Neural progenitor cell (in vitro differentiated cells): Measurements from ENCODE around the gene EID3. TPM values are rescaled to one million over a fixed set of nuclear protein-coding genes. Genes with fewer than 3 reads are reported as not detected.

ENCODE experiments used
- DNase-seq: peaks from one replicate; pipeline ENCODE4 v3.0.0-alpha.2; 2016; ENCODE audit warnings: low spot score
- H2AFZ ChIP-seq: fragments of 200-600 bp; sonication (generic); replicated peaks from 2 replicates; pipeline ENCODE4 v1.6.1; 2016; ENCODE audit warnings: antibody characterized with exemption
- H3F3A ChIP-seq: fragments of 200-600 bp; sonication (generic); 2 replicates; pipeline ENCODE4 v1.6.1; 2016; ENCODE audit warnings: antibody characterized with exemption, low read depth
- H3K27ac ChIP-seq: fragments of 200-600 bp; sonication (generic); 2 replicates; pipeline ENCODE4 v1.5.1; 2016; ENCODE audit warnings: mild to moderate bottlenecking
- H3K27me3 ChIP-seq: fragments of 200-600 bp; sonication (generic); 2 replicates; pipeline ENCODE4 v1.6.1; 2016; ENCODE audit warnings: mild to moderate bottlenecking, moderate library complexity
- H3K36me3 ChIP-seq: fragments of 200-600 bp; sonication (generic); 2 replicates; pipeline ENCODE4 v1.5.1; 2016
- H3K4me1 ChIP-seq: fragments of 200-600 bp; sonication (generic); 2 replicates; pipeline ENCODE4 v1.6.1; 2016; ENCODE audit warnings: mixed run types
- H3K4me2 ChIP-seq: fragments of 200-600 bp; sonication (generic); 2 replicates; pipeline ENCODE4 v1.6.1; 2016
- H3K4me3 ChIP-seq: fragments of 200-600 bp; sonication (generic); 2 replicates; pipeline ENCODE4 v1.5.1; 2016
- H3K79me2 ChIP-seq: fragments of 200-600 bp; sonication (generic); 2 replicates; pipeline ENCODE4 v1.6.1; 2016; ENCODE audit warnings: low read depth
- H3K9ac ChIP-seq: fragments of 200-600 bp; sonication (generic); 2 replicates; pipeline ENCODE4 v1.6.1; 2016
- H3K9me3 ChIP-seq: fragments of 200-600 bp; sonication (generic); 2 replicates; pipeline ENCODE4 v1.5.1; 2016; ENCODE audit warnings: low read depth
- H4K20me1 ChIP-seq: fragments of 200-600 bp; sonication (generic); 2 replicates; pipeline ENCODE4 v1.6.1; 2016; ENCODE audit warnings: low read depth
- H3K27ac Mint-ChIP-seq: 3 replicates; pipeline ENCODE4 v1.8.0; 2021; ENCODE audit warnings: mixed read lengths
- H3K27me3 Mint-ChIP-seq: 2 replicates; pipeline ENCODE4 v1.8.0; 2022; ENCODE audit warnings: low read depth, mild to moderate bottlenecking, inconsistent platforms, moderate library complexity, mixed read lengths; ENCODE audit not compliant: insufficient read depth
- H3K36me3 Mint-ChIP-seq: 3 replicates; pipeline ENCODE4 v1.8.0; 2021; ENCODE audit warnings: mixed read lengths
- H3K4me1 Mint-ChIP-seq: 3 replicates; pipeline ENCODE4 v1.8.0; 2021; ENCODE audit warnings: mixed read lengths
- H3K4me3 Mint-ChIP-seq: 3 replicates; pipeline ENCODE4 v1.8.0; 2021; ENCODE audit warnings: mild to moderate bottlenecking, moderate library complexity, mixed read lengths
- H3K9me3 Mint-ChIP-seq: 3 replicates; pipeline ENCODE4 v1.8.0; 2020; ENCODE audit warnings: mixed read lengths
- CTCF ChIP-seq: fragments of 200-600 bp; sonication (generic); IDR thresholded peaks from 2 replicates; pipeline ENCODE4 v1.5.1; 2017; ENCODE audit warnings: antibody characterized with exemption, mild to moderate bottlenecking
- EZH2 ChIP-seq: fragments of 200-600 bp; sonication (generic); IDR thresholded peaks from 2 replicates; pipeline ENCODE4 v1.6.1; 2017; ENCODE audit warnings: antibody characterized with exemption, mild to moderate bottlenecking, moderate library complexity
- EZH2phosphoT487 ChIP-seq: fragments of 200-600 bp; sonication (generic); IDR thresholded peaks from 2 replicates; pipeline ENCODE4 v1.6.1; 2017; ENCODE audit warnings: antibody characterized with exemption
- total RNA-seq: library from RNA; depleted of rRNA; stranded (reverse); fragments of >200 nt; gene quantifications from 2 replicates; pipeline ENCODE4 v1.2.3, GENCODE V29; 2015; ENCODE audit warnings: low replicate concordance

The EID3 gene
- total RNA-seq, 1 donor from 2014 or later, result 8.0 TPM

GRCh38 chr12:104299842-104300481 lies 3.6 kb upstream of the EID3 start:
- no peaks in the 10 kb centered on the region for H3K4me1 ChIP-seq
- Mint-ChIP-seq H3K4me1 (no peaks in the 10 kb centered on the region), H3K4me3 (no peak overlapping the region), H3K9me3 (peaks cover 8% of the 10 kb centered on the region), H3K27me3 (no peaks in the 10 kb centered on the region), H3K36me3 (peaks cover 65% of the 10 kb centered on the region), H3K27ac (no peak overlapping the region)
- H3K79me2 ChIP-seq, result peaks cover 94% of the 10 kb centered on the region
- H3K27me3 ChIP-seq, result no peaks in the 10 kb centered on the region
- no peak overlapping the region for H3K27ac ChIP-seq
- no peaks in the 10 kb centered on the region for H3K36me3 ChIP-seq
- no peaks in the 10 kb centered on the region for H3K9me3 ChIP-seq
- H3K9ac ChIP-seq, result no peak overlapping the region
- no peak overlapping the region for H2AFZ ChIP-seq
- H4K20me1 ChIP-seq, result peaks cover 47% of the 10 kb centered on the region
- H3K4me3 ChIP-seq, result no peak overlapping the region
- no peak overlapping the region for H3K4me2 ChIP-seq
- DNase-seq, result no peak
- TF ChIP-seq EZH2phosphoT487 (no peak), EZH2 (no peak), CTCF (no peak)
- peaks cover 20% of the 10 kb centered on the region for H3F3A ChIP-seq

- Histone ChIP-seq H3K9ac (no peak overlapping the region), H3K4me2 (peak overlapping the region; percentile 67), H3F3A (peaks cover 20% of the 10 kb centered on the region), H4K20me1 (peaks cover 45% of the 10 kb centered on the region), H3K79me2 (peaks cover 94% of the 10 kb centered on the region), H3K4me3 (no peak overlapping the region), H2AFZ (no peak overlapping the region), H3K27ac (no peak overlapping the region), H3K4me1 (peaks cover 13% of the 10 kb centered on the region), H3K36me3 (no peaks in the 10 kb centered on the region), H3K9me3 (no peaks in the 10 kb centered on the region), H3K27me3 (no peaks in the 10 kb centered on the region)
- no peak overlapping the region for H3K4me3 Mint-ChIP-seq
- peaks cover 10% of the 10 kb centered on the region for H3K4me1 Mint-ChIP-seq
- peaks cover 54% of the 10 kb centered on the region for H3K36me3 Mint-ChIP-seq
- TF ChIP-seq EZH2 (no peak), CTCF (no peak)
- DNase-seq, result no peak
- H3K9me3 Mint-ChIP-seq, result peaks cover 8% of the 10 kb centered on the region
- no peaks in the 10 kb centered on the region for H3K27me3 Mint-ChIP-seq
- no peak overlapping the region for H3K27ac Mint-ChIP-seq
Measured at GRCh38 chr12:104304261-104305009, 896 bp downstream of the EID3 start.

- Histone ChIP-seq H4K20me1 (peaks cover 44% of the 10 kb centered on the region), H3K27me3 (no peaks in the 10 kb centered on the region), H3K4me3 (no peak overlapping the region), H3K9ac (no peak overlapping the region), H3K4me2 (no peak overlapping the region), H3K27ac (no peak overlapping the region), H3K79me2 (peaks cover 94% of the 10 kb centered on the region), H2AFZ (no peak overlapping the region), H3K9me3 (no peaks in the 10 kb centered on the region), H3F3A (peaks cover 16% of the 10 kb centered on the region), H3K36me3 (no peaks in the 10 kb centered on the region), H3K4me1 (peaks cover 13% of the 10 kb centered on the region)
- Mint-ChIP-seq H3K9me3 (peaks cover 8% of the 10 kb centered on the region), H3K36me3 (peaks cover 47% of the 10 kb centered on the region), H3K4me3 (no peak overlapping the region), H3K27ac (no peak overlapping the region), H3K27me3 (no peaks in the 10 kb centered on the region), H3K4me1 (peaks cover 13% of the 10 kb centered on the region)
- DNase-seq, result no peak
- TF ChIP-seq EZH2 (no peak), EZH2phosphoT487 (no peak), CTCF (no peak)
Measured at GRCh38 chr12:104305349-104305748, 1.8 kb downstream of the EID3 start.
